Bone marrow (tissue), 2 donors: ENCODE data around the gene SLC25A51.
"Not testable (repeated sequence)": the region's sequence is repeated elsewhere in the genome, so short reads cannot be mapped to it uniquely, and the experiment has no call there.

Experiments
- DNase-seq, 2 donors: peaks; one replicate each; lab custom pipeline; 2025; lab: John Stamatoyannopoulos, UW

Gene SLC25A51

GRCh38 chr9:37902796-37903646, 906 bp downstream of the SLC25A51 start:
- no peak for DNase-seq

GRCh38 chr9:37902131-37902530, 1.8 kb downstream of the SLC25A51 start:
- no peak for DNase-seq

GRCh38 chr9:37899041-37899440, 4.9 kb downstream of the SLC25A51 start:
- DNase-seq = no peak

GRCh38 chr9:37897665-37898064, 6.3 kb downstream of the SLC25A51 start:
- no peak for DNase-seq

GRCh38 chr9:37892063-37892462, 11.9 kb downstream of the SLC25A51 start:
- DNase-seq = no peak

GRCh38 chr9:37891042-37891441, 12.9 kb downstream of the SLC25A51 start:
- DNase-seq = not testable (repeated sequence)

GRCh38 chr9:37889536-37889935, 14.4 kb downstream of the SLC25A51 start:
- DNase-seq = no peak

GRCh38 chr9:37887977-37888583, 15.8 kb downstream of the SLC25A51 start:
- DNase-seq = not testable (repeated sequence)

- DNase-seq = no peak
These were observed 22.9 kb downstream of the SLC25A51 start for GRCh38 chr9:37880916-37881479.

GRCh38 chr9:37876376-37876775, 27.6 kb downstream of the SLC25A51 start:
- no peak for DNase-seq

GRCh38 chr9:37873955-37874354, 30.0 kb downstream of the SLC25A51 start:
- no peak for DNase-seq

- DNase-seq = no peak
These were observed 33.1 kb downstream of the SLC25A51 start for GRCh38 chr9:37870799-37871176.

GRCh38 chr9:37870081-37870798, 33.7 kb downstream of the SLC25A51 start:
- DNase-seq = no peak

GRCh38 chr9:37862530-37862929, 41.4 kb downstream of the SLC25A51 start:
- no peak for DNase-seq

- DNase-seq = no peak
These were observed 44.9 kb downstream of the SLC25A51 start for GRCh38 chr9:37859043-37859442.

- no peak for DNase-seq
These were observed 47.4 kb downstream of the SLC25A51 start for GRCh38 chr9:37856551-37856950.

GRCh38 chr9:37852222-37852621, 51.7 kb downstream of the SLC25A51 start:
- no peak for DNase-seq

- DNase-seq = no peak
These were observed 63.2 kb downstream of the SLC25A51 start for GRCh38 chr9:37840560-37841194.

GRCh38 chr9:37839496-37840461, 64.1 kb downstream of the SLC25A51 start:
- no peak for DNase-seq
